HG02938 (cell line): ENCODE results near the gene GPR45.
A peak's percentile ranks its signal among the peaks of the same experiment; 100 is the strongest.
"Not testable (repeated sequence)": the region's sequence is repeated elsewhere in the genome, so short reads cannot be mapped to it uniquely, and the experiment has no call there.

Experiments used
- ATAC-seq: cut with Tn5 transposase; IDR thresholded peaks from one replicate; pipeline ENCODE4 v1.9.1; 2021; ENCODE audit warnings: mild to moderate bottlenecking, moderate library complexity; ENCODE audit not compliant: unreplicated experiment

The GPR45 gene

DNA sequence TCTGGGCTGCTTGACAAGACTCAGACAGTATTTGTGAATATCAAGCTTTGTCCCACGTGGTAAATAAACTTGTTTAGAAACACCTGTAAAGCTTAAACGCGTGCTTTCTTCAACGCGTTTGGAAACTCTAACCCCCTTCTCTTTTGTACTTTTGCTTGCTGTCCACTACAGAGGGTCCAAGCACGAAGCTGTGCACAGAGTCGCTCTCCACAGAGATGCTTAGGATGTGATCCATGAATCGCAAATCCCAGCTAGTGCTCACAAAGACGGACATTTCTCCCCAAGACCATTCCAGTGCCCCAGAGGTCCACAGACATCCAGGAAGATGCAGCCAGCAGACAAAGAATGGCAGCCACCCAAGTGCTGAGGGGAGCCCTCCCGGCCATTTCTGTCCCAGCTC lies at the start of gene GPR45:
TSS of gene GPR45 (plus strand) at position 301 of the 400 bp plus-strand sequence. CDS start 116 bp downstream, outside the sequence.
- no peak for ATAC-seq

GRCh38 chr2:105194022-105194675 lies 47.4 kb upstream of the GPR45 start:
- no peak for ATAC-seq

DNA sequence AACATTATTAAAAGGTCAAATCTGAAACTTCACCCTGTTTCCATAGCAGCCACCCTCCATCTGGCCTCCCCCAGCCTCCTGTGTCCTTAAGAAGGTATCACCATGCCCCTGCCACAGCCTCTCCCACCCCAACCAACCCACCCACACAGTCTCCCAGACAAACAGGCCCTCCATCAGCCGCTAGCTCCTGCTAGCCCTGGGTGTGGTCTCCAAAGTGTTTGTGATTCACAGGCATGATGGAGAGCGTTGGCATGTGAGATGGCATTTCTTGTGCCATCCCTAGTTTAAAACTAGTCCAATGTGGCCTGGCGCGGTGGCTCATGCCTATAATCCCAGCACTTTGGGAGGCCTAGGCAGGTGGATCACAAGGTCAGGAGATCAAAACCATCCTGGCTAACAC lies 44.9 kb upstream of the GPR45 start:
- ATAC-seq, result no peak

- no peak for ATAC-seq
Measured at GRCh38 chr2:105215586-105216192, 25.9 kb upstream of the GPR45 start.

- no peak for ATAC-seq
Measured at GRCh38 chr2:105220604-105221003, 20.9 kb upstream of the GPR45 start.

DNA sequence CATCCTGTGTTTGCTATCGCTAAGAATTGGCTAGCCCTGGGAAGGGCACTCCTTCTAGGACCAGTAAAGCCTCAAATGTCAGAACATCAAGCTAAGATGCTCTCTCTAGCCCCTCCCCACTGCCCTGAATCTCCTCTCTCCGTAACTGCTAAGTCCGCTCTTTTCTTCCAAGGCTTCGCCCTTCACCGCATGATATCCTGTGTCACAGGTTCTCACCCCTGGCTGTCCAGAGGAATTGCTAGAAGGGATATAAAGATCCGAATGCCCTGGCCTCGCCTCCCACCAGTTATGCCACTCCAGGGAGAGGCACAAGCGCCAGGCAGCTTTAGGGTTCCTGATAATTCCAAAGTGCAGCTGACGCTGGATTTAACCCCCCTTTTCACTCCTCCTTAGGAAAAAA lies 17.1 kb upstream of the GPR45 start:
- ATAC-seq, result no peak

DNA sequence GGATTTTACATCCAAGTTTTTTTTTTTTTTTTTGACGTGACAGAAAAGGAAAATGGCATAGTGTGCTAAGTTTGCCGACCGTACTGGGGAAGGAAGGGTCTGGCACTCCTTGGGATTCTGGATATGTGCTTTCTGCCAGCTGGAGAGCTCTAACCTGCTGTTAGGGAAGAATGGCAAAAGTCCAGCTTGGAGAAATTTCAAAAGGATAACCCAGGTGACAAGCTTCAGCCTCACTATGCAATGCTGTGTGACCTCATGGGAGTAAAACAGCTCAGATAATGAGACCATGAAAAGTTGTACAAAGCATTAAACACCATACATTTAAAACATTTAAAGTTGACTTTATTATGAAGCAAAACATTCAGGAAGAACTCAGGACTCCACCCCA lies 10.3 kb upstream of the GPR45 start:
- no peak for ATAC-seq

GRCh38 chr2:105235388-105236059 lies 6.0 kb upstream of the GPR45 start:
- ATAC-seq, result peak; percentile 74

GRCh38 chr2:105236060-105236424 lies 5.5 kb upstream of the GPR45 start:
- ATAC-seq, result no peak

- ATAC-seq, result no peak
Measured at GRCh38 chr2:105237045-105237765, 4.3 kb upstream of the GPR45 start.

DNA sequence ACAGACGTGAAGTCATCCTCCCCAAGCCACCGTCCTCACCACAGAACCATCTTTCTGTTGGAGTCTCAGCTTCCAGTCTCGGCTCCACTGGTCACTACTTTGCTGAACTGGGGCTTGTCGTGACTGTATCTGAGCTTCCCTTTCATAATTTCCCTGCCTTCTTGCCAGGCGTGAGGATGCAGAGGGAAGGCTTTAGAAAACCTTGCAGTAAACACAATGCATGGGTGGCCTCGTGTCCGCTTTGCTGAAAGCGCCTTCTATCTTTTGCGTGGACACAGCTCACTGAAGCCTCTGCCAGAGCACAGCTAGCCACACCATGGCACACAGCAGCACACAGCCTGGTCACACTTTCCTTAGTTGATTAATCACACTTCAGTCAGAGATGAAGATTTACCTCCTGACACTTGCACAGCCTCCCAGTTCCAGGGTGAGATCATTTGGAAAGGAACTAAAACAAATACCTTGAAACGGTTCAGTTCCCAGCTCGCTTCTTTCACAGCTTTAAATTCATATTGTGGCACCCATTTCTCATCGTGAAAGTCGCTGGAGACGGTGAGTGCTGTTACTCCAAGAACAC lies 2.8 kb upstream of the GPR45 start:
- no peak for ATAC-seq

GRCh38 chr2:105239924-105240323 lies 1.6 kb upstream of the GPR45 start:
- ATAC-seq, result no peak

DNA sequence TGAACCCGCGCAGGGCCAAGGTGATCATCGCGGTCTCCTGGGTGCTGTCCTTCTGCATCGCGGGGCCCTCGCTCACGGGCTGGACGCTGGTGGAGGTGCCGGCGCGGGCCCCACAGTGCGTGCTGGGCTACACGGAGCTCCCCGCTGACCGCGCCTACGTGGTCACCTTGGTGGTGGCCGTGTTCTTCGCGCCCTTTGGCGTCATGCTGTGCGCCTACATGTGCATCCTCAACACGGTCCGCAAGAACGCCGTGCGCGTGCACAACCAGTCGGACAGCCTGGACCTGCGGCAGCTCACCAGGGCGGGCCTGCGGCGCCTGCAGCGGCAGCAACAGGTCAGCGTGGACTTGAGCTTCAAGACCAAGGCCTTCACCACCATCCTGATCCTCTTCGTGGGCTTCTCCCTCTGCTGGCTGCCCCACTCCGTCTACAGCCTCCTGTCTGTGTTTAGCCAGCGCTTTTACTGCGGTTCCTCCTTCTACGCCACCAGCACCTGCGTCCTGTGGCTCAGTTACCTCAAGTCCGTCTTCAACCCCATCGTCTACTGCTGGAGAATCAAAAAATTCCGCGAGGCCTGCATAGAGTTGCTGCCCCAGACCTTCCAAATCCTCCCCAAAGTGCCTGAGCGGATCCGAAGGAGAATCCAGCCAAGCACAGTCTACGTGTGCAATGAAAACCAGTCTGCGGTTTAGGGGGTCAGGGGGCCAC lies 897 bp downstream of the GPR45 start:
- no peak for ATAC-seq

GRCh38 chr2:105243961-105244360 lies 2.4 kb downstream of the GPR45 start:
- ATAC-seq, result no peak

- no peak for ATAC-seq
Measured at GRCh38 chr2:105244451-105244850, 2.9 kb downstream of the GPR45 start.

GRCh38 chr2:105248316-105249070 lies 7.0 kb downstream of the GPR45 start:
- no peak for ATAC-seq

GRCh38 chr2:105249181-105249580 lies 7.6 kb downstream of the GPR45 start:
- no peak for ATAC-seq

DNA sequence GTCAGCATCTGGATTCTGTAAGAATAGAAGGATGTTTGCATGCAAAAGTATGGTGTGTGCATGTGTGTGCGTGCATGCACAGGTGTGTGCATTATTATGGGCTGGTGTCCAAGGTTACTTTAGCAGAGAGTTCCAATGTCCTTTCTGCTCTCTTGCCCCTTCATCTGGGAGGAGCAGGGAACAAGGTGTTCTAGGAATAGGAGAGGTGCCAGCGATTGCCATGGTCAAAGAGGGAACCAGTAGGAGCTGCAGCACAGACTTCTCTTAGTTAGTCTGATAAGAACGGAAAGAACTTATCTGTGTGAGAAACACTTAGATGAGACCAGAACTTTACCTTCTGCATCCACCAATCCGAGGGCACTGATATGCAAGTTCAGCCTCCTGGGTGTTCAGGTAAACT lies 8.3 kb downstream of the GPR45 start:
- no peak for ATAC-seq

GRCh38 chr2:105251016-105251648 lies 9.6 kb downstream of the GPR45 start:
- not testable (repeated sequence) for ATAC-seq

- ATAC-seq, result no peak
Measured at GRCh38 chr2:105252271-105252670, 10.7 kb downstream of the GPR45 start.
